ENCODE data around the gene UGT1A10.
"Not testable (repeated sequence)": the region's sequence is repeated elsewhere in the genome, so short reads cannot be mapped to it uniquely, and the experiment has no call there.

UGT1A10 gene

GRCh38 chr2:233746475-233747282 is 110.4 kb downstream of the UGT1A10 start:
- DNase-seq = no peak

GRCh38 chr2:233747283-233747544 is 111.0 kb downstream of the UGT1A10 start:
- DNase-seq = no peak

GRCh38 chr2:233750689-233751088 is 114.4 kb downstream of the UGT1A10 start:
- not testable (repeated sequence) for DNase-seq

GRCh38 chr2:233751212-233752009 is 115.2 kb downstream of the UGT1A10 start:
- DNase-seq = not testable (repeated sequence)

- no peak for DNase-seq
These were observed 118.8 kb downstream of the UGT1A10 start for GRCh38 chr2:233754872-233755611.

- DNase-seq = no peak
These were observed 120.3 kb downstream of the UGT1A10 start for GRCh38 chr2:233756429-233757081.

GRCh38 chr2:233758141-233758540 is 121.9 kb downstream of the UGT1A10 start:
- no peak for DNase-seq

- DNase-seq = no peak
These were observed 122.6 kb downstream of the UGT1A10 start for GRCh38 chr2:233758849-233759248.

GRCh38 chr2:233760043-233760442 is 123.8 kb downstream of the UGT1A10 start, which contains the start of gene UGT1A1:
Gene UGT1A1 (plus strand): TSS chr2:233760270. CDS start chr2:233760288, 18 bp downstream.
- no peak for DNase-seq

- DNase-seq = no peak
These were observed 125.0 kb downstream of the UGT1A10 start for GRCh38 chr2:233761040-233761769.

GRCh38 chr2:233764264-233764663 is 128.0 kb downstream of the UGT1A10 start:
- no peak for DNase-seq

GRCh38 chr2:233764761-233765160 is 128.5 kb downstream of the UGT1A10 start:
- no peak for DNase-seq

GRCh38 chr2:233766416-233766815 is 130.2 kb downstream of the UGT1A10 start:
- DNase-seq = no peak

GRCh38 chr2:233768076-233768475 is 131.8 kb downstream of the UGT1A10 start:
- DNase-seq = no peak

GRCh38 chr2:233769260-233769659 is 133.0 kb downstream of the UGT1A10 start:
- no peak for DNase-seq

- no peak for DNase-seq
These were observed 135.9 kb downstream of the UGT1A10 start for GRCh38 chr2:233772153-233772552.

GRCh38 chr2:233772583-233772982 is 136.3 kb downstream of the UGT1A10 start:
- DNase-seq = no peak

GRCh38 chr2:233773854-233774253 is 137.6 kb downstream of the UGT1A10 start:
- no peak for DNase-seq

GRCh38 chr2:233775414-233775813 is 139.2 kb downstream of the UGT1A10 start:
- no peak for DNase-seq

- DNase-seq = no peak
These were observed 141.8 kb downstream of the UGT1A10 start, which contains the start of gene MROH2A for GRCh38 chr2:233778030-233778429. Gene MROH2A (plus strand): TSS chr2:233778330. CDS start chr2:233779359, 1,029 bp downstream.

GRCh38 chr2:233779722-233780121 is 143.5 kb downstream of the UGT1A10 start:
- no peak for DNase-seq

GRCh38 chr2:233780771-233781170 is 144.5 kb downstream of the UGT1A10 start:
- no peak for DNase-seq

Data from activated CD4-positive, alpha-beta T cell treated with anti-CD3 and anti-CD28 coated beads, Interleukin-10, Interleukin-2, amounts not matched to agents 100 ng/mL and 50 ng/mL, durations not matched to agents 16 hours and 8 hours (primary cell).